KMS-11 (cell line): Measurements from ENCODE around the gene TDRD9.

ENCODE experiments used
- H2AFZ ChIP-seq: fragments of 200-600 bp; sonication (generic); 2 replicates; pipeline ENCODE4 v1.6.1; 2016; ENCODE audit warnings: antibody characterized with exemption, mixed run types, low read depth
- H3K27ac ChIP-seq: fragments of 200-600 bp; sonication (generic); 2 replicates; pipeline ENCODE4 v1.6.1; 2016; ENCODE audit warnings: mild to moderate bottlenecking, mixed run types
- H3K27me3 ChIP-seq: fragments of 200-600 bp; sonication (generic); 2 replicates; pipeline ENCODE4 v1.6.1; 2017; ENCODE audit warnings: mild to moderate bottlenecking, low read depth, mixed run types, moderate library complexity; ENCODE audit not compliant: insufficient read depth
- H3K36me3 ChIP-seq: fragments of 200-600 bp; sonication (generic); 2 replicates; pipeline ENCODE4 v1.6.1; 2017; ENCODE audit warnings: mild to moderate bottlenecking, mixed run types; ENCODE audit not compliant: insufficient read depth
- H3K4me1 ChIP-seq: fragments of 200-600 bp; sonication (generic); 2 replicates; pipeline ENCODE4 v1.6.1; 2016; ENCODE audit warnings: mild to moderate bottlenecking, low read depth, mixed run types; ENCODE audit not compliant: poor library complexity, severe bottlenecking
- H3K4me2 ChIP-seq: fragments of 200-600 bp; sonication (generic); 2 replicates; pipeline ENCODE4 v1.7.0; 2016; ENCODE audit warnings: mild to moderate bottlenecking, mixed run types
- H3K4me3 ChIP-seq: fragments of 200-600 bp; sonication (generic); IDR thresholded peaks from 2 replicates; pipeline ENCODE4 v1.6.1; 2017; ENCODE audit warnings: low read depth, low read length, mixed read lengths; ENCODE audit not compliant: insufficient read depth
- H3K79me2 ChIP-seq: fragments of 200-600 bp; sonication (generic); 2 replicates; pipeline ENCODE4 v1.6.1; 2016; ENCODE audit warnings: low read depth, mixed run types; ENCODE audit not compliant: insufficient read depth
- H3K9ac ChIP-seq: fragments of 200-600 bp; sonication (generic); 2 replicates; pipeline ENCODE4 v1.6.1; 2016; ENCODE audit warnings: mild to moderate bottlenecking, mixed run types
- H4K20me1 ChIP-seq: fragments of 200-600 bp; sonication (generic); 2 replicates; pipeline ENCODE4 v1.6.1; 2016; ENCODE audit warnings: mild to moderate bottlenecking, mixed run types; ENCODE audit not compliant: insufficient read depth
- CTCF ChIP-seq: fragments of 200-600 bp; sonication (generic); conservative IDR thresholded peaks from 2 replicates; pipeline ENCODE4 v1.6.1; 2017; ENCODE audit warnings: low read depth, mild to moderate bottlenecking, antibody characterized with exemption, low read length, moderate library complexity, mixed read lengths

Gene TDRD9

GRCh38 chr14:104003616-104004015 lies 75.4 kb downstream of the TDRD9 start:
- Histone ChIP-seq H3K4me1 (no peaks in the 10 kb centered on the region), H3K27ac (no peak overlapping the region), H3K4me2 (no peak overlapping the region), H3K79me2 (no peaks in the 10 kb centered on the region), H3K27me3 (no peaks in the 10 kb centered on the region), H2AFZ (no peak overlapping the region), H4K20me1 (no peaks in the 10 kb centered on the region), H3K36me3 (no peaks in the 10 kb centered on the region), H3K4me3 (no peak overlapping the region), H3K9ac (no peak overlapping the region)
- no peak for TF ChIP-seq CTCF

GRCh38 chr14:104004849-104005248 lies 76.6 kb downstream of the TDRD9 start:
- no peak overlapping the region for H3K27ac ChIP-seq
- H3K4me3 ChIP-seq = no peak overlapping the region
- H2AFZ ChIP-seq = no peak overlapping the region
- H3K27me3 ChIP-seq = no peaks in the 10 kb centered on the region
- TF ChIP-seq CTCF = no peak
- no peaks in the 10 kb centered on the region for H3K4me1 ChIP-seq
- H3K79me2 ChIP-seq = no peaks in the 10 kb centered on the region
- no peak overlapping the region for H3K9ac ChIP-seq
- H3K36me3 ChIP-seq = no peaks in the 10 kb centered on the region
- H3K4me2 ChIP-seq = no peak overlapping the region
- H4K20me1 ChIP-seq = no peaks in the 10 kb centered on the region

- H4K20me1 ChIP-seq = no peaks in the 10 kb centered on the region
- H3K36me3 ChIP-seq = no peaks in the 10 kb centered on the region
- H3K79me2 ChIP-seq = no peaks in the 10 kb centered on the region
- H3K4me2 ChIP-seq = no peak overlapping the region
- no peak for TF ChIP-seq CTCF
- no peak overlapping the region for H3K4me3 ChIP-seq
- H3K27me3 ChIP-seq = no peaks in the 10 kb centered on the region
- no peak overlapping the region for H3K9ac ChIP-seq
- no peak overlapping the region for H2AFZ ChIP-seq
- no peak overlapping the region for H3K27ac ChIP-seq
- H3K4me1 ChIP-seq = no peaks in the 10 kb centered on the region
Observed at GRCh38 chr14:104005489-104005888, 77.2 kb downstream of the TDRD9 start.

GRCh38 chr14:104007121-104007520 lies 78.9 kb downstream of the TDRD9 start:
- H2AFZ ChIP-seq = no peak overlapping the region

More at GRCh38 chr14:104007121-104007520, 78.9 kb downstream of the TDRD9 start:
- no peaks in the 10 kb centered on the region for H4K20me1 ChIP-seq
- no peak overlapping the region for H3K4me3 ChIP-seq
- no peaks in the 10 kb centered on the region for H3K27me3 ChIP-seq
- H3K9ac ChIP-seq = no peak overlapping the region
- H3K79me2 ChIP-seq = no peaks in the 10 kb centered on the region
- no peaks in the 10 kb centered on the region for H3K4me1 ChIP-seq
- H3K27ac ChIP-seq = no peak overlapping the region
- no peak for TF ChIP-seq CTCF
- H3K4me2 ChIP-seq = no peak overlapping the region
- H3K36me3 ChIP-seq = no peaks in the 10 kb centered on the region
